ENCODE results near the gene TRIM61. TPM values are rescaled to one million over a fixed set of nuclear protein-coding genes. Genes with fewer than 3 reads are reported as not detected.

Gene TRIM61
- total RNA-seq, 1 donor from 2014 or later = 0.34 TPM

DNA sequence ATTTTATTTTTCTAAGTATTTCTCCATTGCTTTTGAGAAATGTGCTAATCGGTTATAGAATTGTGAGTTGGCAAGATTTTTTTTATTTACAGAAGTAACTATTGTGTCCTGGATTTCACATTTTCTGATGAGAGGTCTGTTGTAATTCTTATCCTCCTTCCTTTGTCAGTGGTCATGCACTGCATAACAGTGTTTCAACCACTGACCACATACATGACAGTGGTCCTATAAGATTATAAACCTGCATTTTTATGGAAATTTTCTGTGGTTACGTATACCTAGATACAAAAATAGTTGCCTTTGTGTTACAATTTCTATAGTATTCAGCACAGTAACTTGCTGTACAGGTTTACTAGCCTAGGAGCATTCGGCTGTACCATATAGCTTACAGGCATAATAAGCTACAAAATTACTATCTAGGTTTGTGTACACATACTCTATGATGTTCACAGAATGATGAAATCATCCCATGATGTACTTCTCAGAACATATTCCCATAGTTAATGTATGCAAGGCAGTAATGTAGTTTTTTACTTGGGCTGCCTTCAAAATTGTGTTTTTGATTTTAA lies 52.7 kb downstream of the TRIM61 start:
- Mint-ChIP-seq H3K27me3 (ENCODE audit: unreplicated experiment) (no peaks in the 10 kb centered on the region), H3K36me3 (ENCODE audit: unreplicated experiment) (peaks cover 4% of the 10 kb centered on the region), H3K9me3 (ENCODE audit: unreplicated experiment) (no peaks in the 10 kb centered on the region), H3K4me3 (ENCODE audit: unreplicated experiment) (no peak overlapping the region), H3K27ac (ENCODE audit: unreplicated experiment) (no peak overlapping the region), H3K4me1 (ENCODE audit: low read depth, unreplicated experiment) (no peaks in the 10 kb centered on the region)
- no peak for DNase-seq
- TF ChIP-seq, protein P1, sequence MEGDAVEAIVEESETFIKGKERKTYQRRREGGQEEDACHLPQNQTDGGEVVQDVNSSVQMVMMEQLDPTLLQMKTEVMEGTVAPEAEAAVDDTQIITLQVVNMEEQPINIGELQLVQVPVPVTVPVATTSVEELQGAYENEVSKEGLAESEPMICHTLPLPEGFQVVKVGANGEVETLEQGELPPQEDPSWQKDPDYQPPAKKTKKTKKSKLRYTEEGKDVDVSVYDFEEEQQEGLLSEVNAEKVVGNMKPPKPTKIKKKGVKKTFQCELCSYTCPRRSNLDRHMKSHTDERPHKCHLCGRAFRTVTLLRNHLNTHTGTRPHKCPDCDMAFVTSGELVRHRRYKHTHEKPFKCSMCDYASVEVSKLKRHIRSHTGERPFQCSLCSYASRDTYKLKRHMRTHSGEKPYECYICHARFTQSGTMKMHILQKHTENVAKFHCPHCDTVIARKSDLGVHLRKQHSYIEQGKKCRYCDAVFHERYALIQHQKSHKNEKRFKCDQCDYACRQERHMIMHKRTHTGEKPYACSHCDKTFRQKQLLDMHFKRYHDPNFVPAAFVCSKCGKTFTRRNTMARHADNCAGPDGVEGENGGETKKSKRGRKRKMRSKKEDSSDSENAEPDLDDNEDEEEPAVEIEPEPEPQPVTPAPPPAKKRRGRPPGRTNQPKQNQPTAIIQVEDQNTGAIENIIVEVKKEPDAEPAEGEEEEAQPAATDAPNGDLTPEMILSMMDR (IDR thresholded peaks at IDR 0.05; ENCODE audit: partially characterized antibody, unreplicated experiment) = no peak

DNA sequence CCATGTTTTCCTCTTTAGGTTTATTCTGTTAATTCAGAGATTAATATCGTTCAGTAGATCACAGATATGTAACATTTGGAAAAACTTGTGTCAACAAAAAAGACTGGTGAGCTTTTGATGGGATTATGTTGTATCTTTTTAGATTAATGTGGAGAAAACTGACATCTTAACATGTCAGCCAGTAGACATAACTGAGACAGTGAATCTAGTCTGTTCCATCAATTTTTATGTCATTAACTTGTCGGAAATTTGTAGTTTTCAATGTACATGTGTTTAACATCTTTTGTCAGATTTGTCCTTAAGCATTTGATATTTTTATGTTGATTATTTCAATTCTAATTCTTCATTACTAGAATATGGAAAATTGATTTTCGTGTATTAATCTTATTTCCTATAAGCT lies 58.5 kb downstream of the TRIM61 start:
- Mint-ChIP-seq H3K9me3 (ENCODE audit: unreplicated experiment) (no peaks in the 10 kb centered on the region), H3K27ac (ENCODE audit: unreplicated experiment) (no peak overlapping the region), H3K36me3 (ENCODE audit: unreplicated experiment) (no peaks in the 10 kb centered on the region), H3K4me3 (ENCODE audit: unreplicated experiment) (no peak overlapping the region), H3K4me1 (ENCODE audit: low read depth, unreplicated experiment) (no peaks in the 10 kb centered on the region), H3K27me3 (ENCODE audit: unreplicated experiment) (no peaks in the 10 kb centered on the region)
- no peak for DNase-seq
- TF ChIP-seq, protein P1 (IDR thresholded peaks at IDR 0.05; ENCODE audit: partially characterized antibody, unreplicated experiment) = no peak

Other genes starting within 250 kb of the TRIM61 start
- not detected for gene SMIM31, start 223.5 kb downstream of the TRIM61 start, total RNA-seq (ENCODE audit: unreplicated experiment)
- 0.88 TPM for gene APELA, start 100.5 kb downstream of the TRIM61 start, total RNA-seq (ENCODE audit: unreplicated experiment)
- gene TRIM60, start 54.3 kb upstream of the TRIM61 start, total RNA-seq (ENCODE audit: unreplicated experiment) = not detected
- gene TRIM75, start 76.2 kb upstream of the TRIM61 start, total RNA-seq (ENCODE audit: unreplicated experiment) = 0.29 TPM
- gene TMEM192, start 135.2 kb upstream of the TRIM61 start, total RNA-seq (ENCODE audit: unreplicated experiment) = 16.9 TPM
- 19.7 TPM for gene KLHL2, start 229.9 kb upstream of the TRIM61 start, total RNA-seq (ENCODE audit: unreplicated experiment)